Mucosa of descending colon (tissue), 3 donors: ENCODE data around the gene GOLGA7B. TPM values are rescaled to one million over a fixed set of nuclear protein-coding genes. Genes with fewer than 3 reads are reported as not detected.

Experiments
- ATAC-seq: fragments of 200-7000 bp; cut with Tn5 transposase; one replicate; pipeline ENCODE4 v1.9.1; 2020; ENCODE audit warnings: mild to moderate bottlenecking, moderate library complexity
- DNase-seq, 3 donors: peaks; one replicate each; pipeline ENCODE4 v3.0.0-alpha.2; 2020
- H3K36me3 ChIP-seq: fragments of 200-600 bp; one replicate; pipeline ENCODE4 v1.8.0; 2021; ENCODE audit warnings: low read depth, mild to moderate bottlenecking
- H3K4me1 ChIP-seq: fragments of 200-600 bp; one replicate; pipeline ENCODE4 v1.8.0; 2021; ENCODE audit warnings: low read depth, mild to moderate bottlenecking
- H3K4me3 ChIP-seq: fragments of 200-600 bp; one replicate; pipeline ENCODE4 v1.8.0; 2021; ENCODE audit warnings: mild to moderate bottlenecking
- H3K9me3 ChIP-seq: fragments of 200-600 bp; one replicate; pipeline ENCODE4 v1.8.0; 2021; ENCODE audit warnings: mild to moderate bottlenecking
- intact Hi-C, 2 donors: fragments of 100-400 bp; cut with DNase I in 1 of 2; cut with micrococcal nuclease in 1 of 2; formaldehyde crosslinking; loops; one replicate each; pipeline versions ENCODE4 v1.11.0 to v1.11.1; 2022; cut with DNase I, micrococcal nuclease
- total RNA-seq, 3 donors: library from RNA; stranded (reverse); fragmentation: NEBNext Ultra II Directional in 2 of 3; extraction: Animal tissue kit (Norgen Biotek cat#: 25700) in 2 of 3; gene quantifications; one replicate each; pipeline versions ENCODE4 v1.2.1 to v1.2.4, GENCODE V29; 2021 to 2023
- TF ChIP-seq, protein P1 (sequence below): fragments of 200-600 bp; IDR thresholded peaks from one replicate; pipeline ENCODE4 v1.8.0; 2022; ENCODE audit warnings: antibody characterized with exemption, mild to moderate bottlenecking
- donor health status: DM: no; HTN: no; CAD: no; lungs with moderate emphysema.
- donor health status: DM: no; HTN: no; CAD: no.
- donor health status: DM: no; HTN: yes; CAD: no.

The GOLGA7B gene
- total RNA-seq, 3 donors from 2014 or later = 0.29 to 0.92 (median 0.63) TPM

DNA sequence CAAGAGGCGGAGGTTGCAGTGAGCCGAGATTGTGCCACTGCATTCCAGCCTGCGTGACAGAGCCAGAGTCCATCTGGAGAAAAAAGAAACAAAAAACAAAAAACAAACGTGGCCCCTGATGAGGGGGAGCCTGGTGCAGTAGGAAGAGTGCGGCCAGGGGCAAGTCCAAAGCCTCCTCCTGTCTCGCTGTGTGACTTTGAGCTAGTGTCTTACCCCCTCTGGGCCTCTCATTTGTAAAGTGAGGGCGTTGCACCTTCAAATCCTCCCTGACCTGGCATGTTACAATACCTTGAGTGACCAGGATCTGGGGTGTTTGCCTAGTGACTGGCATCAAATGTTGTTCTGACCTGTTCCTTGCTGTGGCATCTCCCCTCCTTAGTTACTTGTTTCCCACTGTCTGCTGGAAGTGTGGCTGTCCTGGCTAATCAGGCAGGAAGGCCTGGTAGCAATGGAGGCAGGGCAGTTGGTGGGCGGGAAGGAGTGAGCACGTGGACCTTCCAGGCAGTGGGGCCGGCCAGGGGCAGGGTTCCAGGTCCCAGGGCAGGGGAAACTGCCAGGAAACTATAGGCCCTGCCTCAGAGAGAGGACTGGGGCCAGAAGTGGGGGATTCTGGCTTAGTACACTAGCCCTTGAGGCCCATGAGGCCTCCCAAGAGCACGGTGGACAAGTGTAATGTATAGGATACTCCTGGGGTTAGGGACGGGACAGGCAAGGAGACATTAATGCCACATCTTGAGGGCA is 24.5 kb upstream of the GOLGA7B start:
- Histone ChIP-seq H3K4me3 (no peak overlapping the region), H3K36me3 (no peaks in the 10 kb centered on the region), H3K9me3 (no peaks in the 10 kb centered on the region), H3K4me1 (no peaks in the 10 kb centered on the region)
- ATAC-seq = no peak
- TF ChIP-seq, protein P1, sequence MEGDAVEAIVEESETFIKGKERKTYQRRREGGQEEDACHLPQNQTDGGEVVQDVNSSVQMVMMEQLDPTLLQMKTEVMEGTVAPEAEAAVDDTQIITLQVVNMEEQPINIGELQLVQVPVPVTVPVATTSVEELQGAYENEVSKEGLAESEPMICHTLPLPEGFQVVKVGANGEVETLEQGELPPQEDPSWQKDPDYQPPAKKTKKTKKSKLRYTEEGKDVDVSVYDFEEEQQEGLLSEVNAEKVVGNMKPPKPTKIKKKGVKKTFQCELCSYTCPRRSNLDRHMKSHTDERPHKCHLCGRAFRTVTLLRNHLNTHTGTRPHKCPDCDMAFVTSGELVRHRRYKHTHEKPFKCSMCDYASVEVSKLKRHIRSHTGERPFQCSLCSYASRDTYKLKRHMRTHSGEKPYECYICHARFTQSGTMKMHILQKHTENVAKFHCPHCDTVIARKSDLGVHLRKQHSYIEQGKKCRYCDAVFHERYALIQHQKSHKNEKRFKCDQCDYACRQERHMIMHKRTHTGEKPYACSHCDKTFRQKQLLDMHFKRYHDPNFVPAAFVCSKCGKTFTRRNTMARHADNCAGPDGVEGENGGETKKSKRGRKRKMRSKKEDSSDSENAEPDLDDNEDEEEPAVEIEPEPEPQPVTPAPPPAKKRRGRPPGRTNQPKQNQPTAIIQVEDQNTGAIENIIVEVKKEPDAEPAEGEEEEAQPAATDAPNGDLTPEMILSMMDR = no peak
- DNase-seq = no peak
- intact Hi-C loops = no loop called here

GRCh38 chr10:97826892-97827291 is 22.8 kb upstream of the GOLGA7B start:
- ATAC-seq = no peak
- intact Hi-C loops = no loop called here
- Histone ChIP-seq H3K4me1 (no peaks in the 10 kb centered on the region), H3K4me3 (no peak overlapping the region), H3K36me3 (no peaks in the 10 kb centered on the region), H3K9me3 (no peaks in the 10 kb centered on the region)
- TF ChIP-seq, protein P1 = no peak
- DNase-seq = no peak

DNA sequence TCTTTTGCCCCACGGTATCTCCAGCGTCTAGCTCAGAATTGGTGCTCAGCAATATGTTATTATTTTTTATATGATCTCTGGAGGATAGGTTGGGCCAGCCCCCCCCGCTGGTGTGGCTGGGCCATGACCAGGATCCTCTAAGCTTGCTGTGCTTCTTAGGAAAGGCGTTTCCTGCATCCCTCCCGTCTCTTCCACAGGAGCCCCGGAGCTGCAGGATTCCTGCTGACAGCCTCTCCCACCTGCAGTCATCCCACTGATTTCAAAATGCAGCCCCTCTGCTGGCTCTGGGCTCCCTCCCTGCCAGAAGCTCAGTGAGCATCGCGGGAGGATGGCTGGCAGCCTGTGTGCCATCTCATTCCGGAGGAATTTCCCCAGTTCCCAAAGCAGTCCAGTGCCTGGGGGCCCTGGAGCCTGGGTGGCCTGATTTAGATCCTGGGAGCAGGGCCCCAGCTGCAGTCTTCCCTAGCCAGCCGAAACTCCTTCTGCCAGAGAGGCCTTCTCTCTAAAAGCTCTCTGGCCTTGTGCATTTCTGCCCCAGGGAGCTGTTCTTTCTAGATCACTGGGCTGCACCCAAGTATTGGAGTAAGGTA is 21.8 kb upstream of the GOLGA7B start:
- no peaks in the 10 kb centered on the region for H3K9me3 ChIP-seq
- no peaks in the 10 kb centered on the region for H3K4me1 ChIP-seq
- DNase-seq (no peak), ATAC-seq (no peak)
- intact Hi-C loops = no loop called here
- TF ChIP-seq, protein P1 = no peak
- H3K36me3 ChIP-seq = no peaks in the 10 kb centered on the region
- H3K4me3 ChIP-seq = no peak overlapping the region

DNA sequence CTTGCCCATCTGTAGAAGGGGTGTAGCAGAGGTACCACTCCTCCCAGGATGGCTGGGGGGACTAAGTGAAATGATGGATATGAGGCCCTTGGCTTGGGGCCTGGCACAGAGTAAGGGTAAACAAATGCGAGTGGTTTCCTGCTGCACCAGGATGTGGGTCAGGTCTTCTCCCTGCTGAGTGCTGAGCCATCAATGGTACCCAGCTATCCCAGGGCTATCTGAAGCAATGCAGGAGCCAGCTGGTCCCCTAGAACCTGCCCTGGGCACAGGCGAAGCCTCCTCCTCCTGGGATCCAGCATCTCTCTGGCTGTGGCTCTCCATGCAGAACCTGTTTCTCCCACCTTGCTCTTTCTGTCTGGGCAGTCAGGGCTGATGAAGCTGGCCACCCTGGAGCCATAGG is 20.9 kb upstream of the GOLGA7B start:
- Histone ChIP-seq H3K4me1 (no peaks in the 10 kb centered on the region), H3K36me3 (no peaks in the 10 kb centered on the region), H3K4me3 (no peak overlapping the region), H3K9me3 (no peaks in the 10 kb centered on the region)
- no peak for DNase-seq
- TF ChIP-seq, protein P1 = no peak
- peak; percentile 47 for ATAC-seq
- intact Hi-C loops = no loop called here

- TF ChIP-seq, protein P1 = no peak
- H3K36me3 ChIP-seq = no peaks in the 10 kb centered on the region
- no peaks in the 10 kb centered on the region for H3K4me1 ChIP-seq
- ATAC-seq = peak; percentile 10
- H3K4me3 ChIP-seq = no peak overlapping the region
- H3K9me3 ChIP-seq = no peaks in the 10 kb centered on the region
- DNase-seq = no peak
- intact Hi-C loops = no loop called here
Observed at GRCh38 chr10:97830064-97830463, 19.6 kb upstream of the GOLGA7B start.
